ENCODE data around the gene NLK. TPM values are rescaled to one million over a fixed set of nuclear protein-coding genes. Genes with fewer than 3 reads are reported as not detected.
A peak's percentile ranks its signal among the peaks of the same experiment; 100 is the strongest.

NLK gene
- total RNA-seq, 1 experiment from 2014 or later, result 31.8 TPM

DNA sequence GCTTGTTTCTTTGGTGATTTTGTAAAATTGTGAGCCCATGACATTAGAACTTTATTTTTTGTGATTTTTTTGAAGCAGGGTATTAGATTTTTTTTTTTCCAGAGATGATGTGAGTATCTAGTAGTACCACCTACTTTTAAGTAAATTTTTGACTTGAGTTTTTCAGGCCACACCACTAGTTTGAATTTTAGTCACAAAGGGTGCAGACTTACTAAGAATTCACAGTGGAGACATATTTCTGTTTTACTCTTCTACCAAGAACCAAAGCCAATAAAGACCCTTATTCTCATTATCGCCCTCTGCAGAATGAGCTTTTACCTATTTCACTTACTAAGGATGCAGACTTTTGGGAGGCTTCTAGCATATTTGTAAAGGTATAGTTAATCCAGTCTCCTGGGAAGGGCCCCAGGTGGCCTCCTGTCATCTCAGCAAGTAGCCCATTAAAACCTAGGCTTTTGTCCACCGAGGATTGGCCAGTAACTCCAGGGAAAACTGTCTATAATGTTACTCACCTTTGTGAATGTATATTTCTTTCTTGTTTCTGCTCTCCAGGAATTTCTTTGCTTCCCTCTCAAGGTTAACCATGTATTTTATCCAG lies 30.6 kb downstream of the NLK start:
- Histone ChIP-seq H2BK15ac (ENCODE audit: low read depth, low read length) (no peak overlapping the region), H3K23ac (ENCODE audit: insufficient read length, low read depth, low read length) (no peak overlapping the region), H3K18ac (ENCODE audit: insufficient read length, low read depth, low read length) (no peak overlapping the region), H3K23me2 (ENCODE audit: insufficient read length, low read depth, low read length, poor library complexity, severe bottlenecking) (no peaks in the 10 kb centered on the region), H4K8ac (replicated peaks; ENCODE audit: insufficient read length, low read depth, low read length) (no peak overlapping the region), H3K56ac (ENCODE audit: insufficient read length, low read depth, low read length) (no peak overlapping the region), H3K14ac (ENCODE audit: insufficient read depth, low read length) (no peak overlapping the region), H3K9ac (ENCODE audit: extremely low read depth, insufficient read length, low read length) (no peak overlapping the region), H4K5ac (ENCODE audit: insufficient read length, low read depth, low read length) (no peak overlapping the region), H3K79me1 (ENCODE audit: insufficient read depth, low read depth, low read length, poor library complexity, severe bottlenecking) (peaks cover 5% of the 10 kb centered on the region), H3K79me2 (ENCODE audit: insufficient read depth, low read length) (peaks cover 14% of the 10 kb centered on the region; the same call in 1 of the 2 replicates), H2AFZ (ENCODE audit: low read length) (no peak overlapping the region), H2BK20ac (ENCODE audit: low read depth, low read length, poor library complexity, severe bottlenecking) (no peak overlapping the region), H2BK5ac (ENCODE audit: insufficient read length, low read length) (no peak overlapping the region), H4K20me1 (ENCODE audit: control insufficient read depth, insufficient read depth, insufficient read length) (no peaks in the 10 kb centered on the region), H3K27me3 (ENCODE audit: insufficient read depth, low read length) (no peaks in the 10 kb centered on the region), H3K4ac (ENCODE audit: low read depth, low read length) (no peak overlapping the region), H3K9me3 (ENCODE audit: control insufficient read depth, low read depth, low read length) (no peaks in the 10 kb centered on the region), H3T11ph (ENCODE audit: low read length) (no peak overlapping the region), H2AK5ac (ENCODE audit: insufficient read length, low read length) (no peak overlapping the region), H2BK12ac (ENCODE audit: insufficient read length, low read depth, low read length) (no peak overlapping the region), H2BK120ac (ENCODE audit: low read depth, low read length, poor library complexity, severe bottlenecking) (no peak overlapping the region), H3K4me2 (ENCODE audit: insufficient read depth, insufficient read length, low read length) (no peak overlapping the region), H3K27ac (ENCODE audit: insufficient read length, low read depth, low read length) (no peak overlapping the region), H4K91ac (ENCODE audit: insufficient read length, low read depth, low read length) (no peak overlapping the region), H3K4me1 (ENCODE audit: insufficient read depth, low read length) (peaks cover 2% of the 10 kb centered on the region; the same call in 1 of the 2 replicates)
- Mint-ChIP-seq H3K9me3 (peaks cover 11 to 17% of the 10 kb centered on the region in 2 experiments; a peak in 4 of 5 replicates), H3K27ac (peak overlapping the region in 1 of 3 experiments; percentile 36; a peak in 2 of 7 replicates), H3K27me3 (ENCODE audit: low read depth) (no peaks in the 10 kb centered on the region), H3K4me1 (peaks cover 24 to 34% of the 10 kb centered on the region in 2 experiments), H3K4me3 (no peak overlapping the region), H3K36me3 (ENCODE audit: insufficient read depth in 1 of 3, low read depth in 3 of 3) (peaks cover 19 to 23% (median 21%) of the 10 kb centered on the region in 3 experiments)
- TF ChIP-seq, protein P1, sequence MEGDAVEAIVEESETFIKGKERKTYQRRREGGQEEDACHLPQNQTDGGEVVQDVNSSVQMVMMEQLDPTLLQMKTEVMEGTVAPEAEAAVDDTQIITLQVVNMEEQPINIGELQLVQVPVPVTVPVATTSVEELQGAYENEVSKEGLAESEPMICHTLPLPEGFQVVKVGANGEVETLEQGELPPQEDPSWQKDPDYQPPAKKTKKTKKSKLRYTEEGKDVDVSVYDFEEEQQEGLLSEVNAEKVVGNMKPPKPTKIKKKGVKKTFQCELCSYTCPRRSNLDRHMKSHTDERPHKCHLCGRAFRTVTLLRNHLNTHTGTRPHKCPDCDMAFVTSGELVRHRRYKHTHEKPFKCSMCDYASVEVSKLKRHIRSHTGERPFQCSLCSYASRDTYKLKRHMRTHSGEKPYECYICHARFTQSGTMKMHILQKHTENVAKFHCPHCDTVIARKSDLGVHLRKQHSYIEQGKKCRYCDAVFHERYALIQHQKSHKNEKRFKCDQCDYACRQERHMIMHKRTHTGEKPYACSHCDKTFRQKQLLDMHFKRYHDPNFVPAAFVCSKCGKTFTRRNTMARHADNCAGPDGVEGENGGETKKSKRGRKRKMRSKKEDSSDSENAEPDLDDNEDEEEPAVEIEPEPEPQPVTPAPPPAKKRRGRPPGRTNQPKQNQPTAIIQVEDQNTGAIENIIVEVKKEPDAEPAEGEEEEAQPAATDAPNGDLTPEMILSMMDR (conservative IDR thresholded peaks at IDR 0.05), result no peak
- no peak for DNase-seq
- no CpG with 5 or more reads among the region's 2 CpGs for WGBS (ENCODE audit: extremely low coverage, insufficient read length, low lambda C conversion rate)

Measured in H9 (cell line).